ENCODE measurements around the gene MUSTN1.

The MUSTN1 gene

DNA sequence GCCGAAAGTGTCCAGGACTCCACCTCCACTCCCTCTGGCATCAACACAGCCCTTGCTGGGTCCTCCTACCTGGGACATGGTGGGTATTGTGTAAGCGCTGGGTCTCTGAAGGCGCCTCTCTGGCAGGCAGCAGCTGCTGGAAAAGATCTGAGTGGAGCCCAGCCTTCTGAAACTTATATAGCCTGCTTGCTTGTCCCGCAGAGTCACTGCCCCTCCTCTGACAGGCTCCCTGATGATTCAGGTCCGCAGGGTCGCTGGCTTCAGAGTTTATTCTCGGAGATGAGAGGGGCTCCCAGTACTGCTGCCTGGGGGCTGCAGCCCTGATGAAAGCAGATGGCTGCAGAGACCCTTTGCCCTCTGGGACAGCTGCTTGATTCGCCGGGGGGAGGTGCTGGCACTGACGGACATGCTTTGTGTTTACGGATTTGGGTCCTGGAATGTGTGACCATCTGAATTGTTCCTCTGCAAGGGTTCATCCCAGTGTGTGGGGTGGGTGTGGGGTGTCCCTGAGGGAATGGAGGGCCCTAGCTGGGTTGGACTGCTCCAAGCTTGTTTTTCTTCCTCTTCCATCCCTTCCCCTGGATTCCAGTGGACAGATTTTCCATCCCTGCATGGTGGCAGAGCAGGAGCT lies at the start of gene MUSTN1:
TSS of gene MUSTN1 (minus strand) at position 149 of the 631 bp plus-strand sequence. CDS start at position 78, 71 bp downstream.
- peak; percentile 55 for DNase-seq (ENCODE audit: low read depth)
- H3K4me3 ChIP-seq (ENCODE audit: low read depth, low read length) = no peak within 1 kb of the TSS
- TF ChIP-seq CTCF (conservative IDR thresholded peaks at IDR 0.05; ENCODE audit: low read depth, low read length) = no peak

DNA sequence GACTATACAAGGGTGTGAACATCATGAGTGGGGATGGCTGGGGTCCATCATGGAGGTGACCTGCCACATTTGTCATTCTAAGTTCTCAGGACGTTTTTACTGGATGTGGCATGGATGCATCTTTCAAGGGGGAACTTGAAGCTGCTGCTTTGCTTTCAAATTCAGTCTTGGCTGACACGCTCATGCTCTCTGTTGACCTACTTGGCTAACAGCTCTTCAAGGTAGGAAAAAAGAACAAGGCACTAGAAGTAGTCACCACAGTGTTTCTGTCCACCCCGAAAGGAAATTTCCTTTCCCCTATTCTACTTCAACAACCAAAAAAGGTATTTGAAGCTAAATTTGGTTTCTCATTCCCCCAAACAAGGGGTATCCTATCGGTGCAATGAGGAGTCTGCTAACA lies 47.6 kb upstream of the MUSTN1 start:
- TF ChIP-seq CTCF (conservative IDR thresholded peaks at IDR 0.05; ENCODE audit: low read depth, low read length) = no peak
- H3K4me3 ChIP-seq (ENCODE audit: low read depth, low read length) = no peak overlapping the region
- no peak for DNase-seq (ENCODE audit: low read depth)

- no peak for DNase-seq (ENCODE audit: low read depth)
- H3K4me3 ChIP-seq (ENCODE audit: low read depth, low read length) = no peak overlapping the region
These were observed 47.1 kb upstream of the MUSTN1 start for GRCh38 chr3:52881871-52882270.

GRCh38 chr3:52880474-52880873 lies 45.7 kb upstream of the MUSTN1 start:
- no peak for DNase-seq (ENCODE audit: low read depth)
- no peak for TF ChIP-seq CTCF (conservative IDR thresholded peaks at IDR 0.05; ENCODE audit: low read depth, low read length)
- H3K4me3 ChIP-seq (ENCODE audit: low read depth, low read length) = no peak overlapping the region

More at GRCh38 chr3:52881871-52882270, 47.1 kb upstream of the MUSTN1 start:
- TF ChIP-seq CTCF (conservative IDR thresholded peaks at IDR 0.05; ENCODE audit: low read depth, low read length) = no peak

- TF ChIP-seq CTCF (conservative IDR thresholded peaks at IDR 0.05; ENCODE audit: low read depth, low read length) = no peak
- H3K4me3 ChIP-seq (ENCODE audit: low read depth, low read length) = no peak overlapping the region
- DNase-seq (ENCODE audit: low read depth) = no peak
These were observed 45.2 kb upstream of the MUSTN1 start for GRCh38 chr3:52880047-52880446.

DNA sequence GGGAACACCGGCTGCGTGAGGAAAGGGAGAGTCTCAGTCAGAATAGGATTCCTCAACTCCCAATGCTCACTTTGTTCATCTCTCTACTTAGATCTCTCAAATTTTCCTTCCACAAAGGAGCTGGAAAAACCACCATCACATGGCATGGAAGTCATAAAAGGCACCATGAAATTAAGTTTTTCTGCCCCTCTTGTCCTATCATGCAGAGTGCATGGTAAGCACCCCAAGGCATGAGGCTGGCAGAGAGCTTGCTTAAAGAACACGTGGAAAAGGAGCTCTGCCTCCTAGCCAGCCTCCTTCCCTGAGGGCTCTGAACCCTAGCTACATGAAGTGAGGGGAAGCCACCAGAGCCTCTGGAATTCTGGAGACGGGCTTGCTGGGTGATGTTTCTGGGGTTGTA lies 44.8 kb upstream of the MUSTN1 start:
- no peak for TF ChIP-seq CTCF (conservative IDR thresholded peaks at IDR 0.05; ENCODE audit: low read depth, low read length)
- DNase-seq (ENCODE audit: low read depth) = no peak
- no peak overlapping the region for H3K4me3 ChIP-seq (ENCODE audit: low read depth, low read length)

DNA sequence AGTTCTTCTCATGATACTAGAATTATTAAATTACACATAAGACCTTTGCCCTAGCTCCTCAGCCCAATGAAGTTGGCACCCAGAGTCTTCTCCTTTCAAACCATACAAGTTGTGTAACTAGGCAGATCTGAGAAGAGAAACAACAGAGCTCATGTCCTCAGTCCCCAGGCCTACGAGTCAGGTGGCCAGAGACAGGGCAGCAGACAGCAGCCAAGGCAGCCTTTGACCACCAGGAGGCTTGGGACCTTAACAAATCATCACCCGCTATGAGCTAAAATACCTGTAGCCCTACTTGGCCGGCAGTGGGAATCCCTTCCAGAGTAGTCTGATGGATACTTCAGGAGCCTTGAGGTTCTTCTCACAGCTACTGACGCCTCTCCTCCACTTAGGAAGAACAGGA lies 44.3 kb upstream of the MUSTN1 start:
- TF ChIP-seq CTCF (conservative IDR thresholded peaks at IDR 0.05; ENCODE audit: low read depth, low read length) = peak; percentile 22
- no peak for DNase-seq (ENCODE audit: low read depth)
- H3K4me3 ChIP-seq (ENCODE audit: low read depth, low read length) = no peak overlapping the region

Measured in choroid plexus epithelial cell (primary cell).